ENCODE measurements around the gene CD300LD.

DNA sequence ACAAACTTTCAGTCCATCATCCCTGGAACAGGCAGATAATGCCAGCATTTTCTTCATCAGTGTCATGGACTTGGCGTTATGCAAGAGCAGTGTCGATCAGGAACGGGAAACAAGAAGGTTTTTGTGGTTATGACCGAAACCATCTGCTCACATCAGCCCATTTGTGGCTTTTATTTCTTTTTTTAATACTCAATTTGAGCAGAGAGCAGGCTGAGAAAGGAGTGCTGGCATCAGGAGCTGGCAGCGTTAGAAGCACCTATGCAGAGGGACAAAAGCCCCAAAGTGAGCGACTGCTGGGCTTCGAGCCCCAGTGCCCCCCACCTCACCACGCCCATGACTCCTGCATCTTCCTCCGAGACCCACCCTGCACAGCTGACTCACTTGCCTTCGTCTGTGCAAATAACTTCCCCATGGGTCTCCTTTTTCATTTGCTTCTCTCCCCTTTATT lies 47.6 kb upstream of the CD300LD start:
- TF ChIP-seq, protein P1, sequence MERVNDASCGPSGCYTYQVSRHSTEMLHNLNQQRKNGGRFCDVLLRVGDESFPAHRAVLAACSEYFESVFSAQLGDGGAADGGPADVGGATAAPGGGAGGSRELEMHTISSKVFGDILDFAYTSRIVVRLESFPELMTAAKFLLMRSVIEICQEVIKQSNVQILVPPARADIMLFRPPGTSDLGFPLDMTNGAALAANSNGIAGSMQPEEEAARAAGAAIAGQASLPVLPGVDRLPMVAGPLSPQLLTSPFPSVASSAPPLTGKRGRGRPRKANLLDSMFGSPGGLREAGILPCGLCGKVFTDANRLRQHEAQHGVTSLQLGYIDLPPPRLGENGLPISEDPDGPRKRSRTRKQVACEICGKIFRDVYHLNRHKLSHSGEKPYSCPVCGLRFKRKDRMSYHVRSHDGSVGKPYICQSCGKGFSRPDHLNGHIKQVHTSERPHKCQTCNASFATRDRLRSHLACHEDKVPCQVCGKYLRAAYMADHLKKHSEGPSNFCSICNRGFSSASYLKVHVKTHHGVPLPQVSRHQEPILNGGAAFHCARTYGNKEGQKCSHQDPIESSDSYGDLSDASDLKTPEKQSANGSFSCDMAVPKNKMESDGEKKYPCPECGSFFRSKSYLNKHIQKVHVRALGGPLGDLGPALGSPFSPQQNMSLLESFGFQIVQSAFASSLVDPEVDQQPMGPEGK (CRISPR knock-in tag; IDR thresholded peaks at IDR 0.05; ENCODE audit: borderline replicate concordance), result no peak
- no peak for TF ChIP-seq GLIS3 (CRISPR knock-in tag; IDR thresholded peaks at IDR 0.05)
- TF ChIP-seq, protein P2, sequence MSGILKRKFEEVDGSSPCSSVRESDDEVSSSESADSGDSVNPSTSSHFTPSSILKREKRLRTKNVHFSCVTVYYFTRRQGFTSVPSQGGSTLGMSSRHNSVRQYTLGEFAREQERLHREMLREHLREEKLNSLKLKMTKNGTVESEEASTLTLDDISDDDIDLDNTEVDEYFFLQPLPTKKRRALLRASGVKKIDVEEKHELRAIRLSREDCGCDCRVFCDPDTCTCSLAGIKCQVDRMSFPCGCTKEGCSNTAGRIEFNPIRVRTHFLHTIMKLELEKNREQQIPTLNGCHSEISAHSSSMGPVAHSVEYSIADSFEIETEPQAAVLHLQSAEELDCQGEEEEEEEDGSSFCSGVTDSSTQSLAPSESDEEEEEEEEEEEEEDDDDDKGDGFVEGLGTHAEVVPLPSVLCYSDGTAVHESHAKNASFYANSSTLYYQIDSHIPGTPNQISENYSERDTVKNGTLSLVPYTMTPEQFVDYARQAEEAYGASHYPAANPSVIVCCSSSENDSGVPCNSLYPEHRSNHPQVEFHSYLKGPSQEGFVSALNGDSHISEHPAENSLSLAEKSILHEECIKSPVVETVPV (CRISPR knock-in tag; IDR thresholded peaks at IDR 0.05), result no peak
- TF ChIP-seq TOX (CRISPR knock-in tag; IDR thresholded peaks at IDR 0.05; ENCODE audit: borderline replicate concordance), result no peak
- TF ChIP-seq ISL1 (CRISPR knock-in tag; IDR thresholded peaks at IDR 0.05), result no peak
